Heart left ventricle (tissue), 13 donors: ENCODE data around the gene SGF29.

Source experiments
- POLR2A ChIP-seq, 2 donors: fragments of 450-650 bp; IDR thresholded peaks; one replicate each; pipeline ENCODE4 v1.6.1; 2017; ENCODE audit warnings: antibody characterized with exemption in 2 of 2, mild to moderate bottlenecking in 2 of 2, moderate library complexity in 2 of 2
- TF ChIP-seq, protein P1 (sequence below), 12 donors: fragments of 200-600 bp; sonication (generic) in 4 of 12; IDR thresholded peaks; one replicate each; pipeline versions ENCODE4 v1.5.0 to v1.8.0; 2018 to 2022; ENCODE audit warnings: antibody characterized with exemption in 12 of 12, mild to moderate bottlenecking in 5 of 12
- donor health status: ischemic (EF 13 %, LVEDD 7.1; RV severe dilation, severe dysfunction).
- donor health status: DM: no; HTN: yes; CAD: no.
- donor health status: DM: no; HTN: no; CAD: no.
- donor health status: ischemic (EF 25% LVEDD 6.9; RV normal size, moderate dysfunction).
- donor health status: ischemic (EF 25% LVEDD 5.7; RV mildly dilated, moderate dysfunction).
- donor health status: ischemic (EF 35%, LVEDD 5.7; RV mildly dilated, moderate dysfunction).
- donor health status: nonischemic (EF 11% LVEDD 7.7; RV severe dilation, severe dysfunction).
- donor health status: DM: yes; HTN: yes; CAD: no.
- donor health status: PGD.
- donor health status: ischemic (EF 29% LVEDD 5.4; RV normal size, mild dysfunction).
- donor health status: nonischemic (EF 23%, LVEDD 6.1; RV moderate dilation, normal function).

DNA sequence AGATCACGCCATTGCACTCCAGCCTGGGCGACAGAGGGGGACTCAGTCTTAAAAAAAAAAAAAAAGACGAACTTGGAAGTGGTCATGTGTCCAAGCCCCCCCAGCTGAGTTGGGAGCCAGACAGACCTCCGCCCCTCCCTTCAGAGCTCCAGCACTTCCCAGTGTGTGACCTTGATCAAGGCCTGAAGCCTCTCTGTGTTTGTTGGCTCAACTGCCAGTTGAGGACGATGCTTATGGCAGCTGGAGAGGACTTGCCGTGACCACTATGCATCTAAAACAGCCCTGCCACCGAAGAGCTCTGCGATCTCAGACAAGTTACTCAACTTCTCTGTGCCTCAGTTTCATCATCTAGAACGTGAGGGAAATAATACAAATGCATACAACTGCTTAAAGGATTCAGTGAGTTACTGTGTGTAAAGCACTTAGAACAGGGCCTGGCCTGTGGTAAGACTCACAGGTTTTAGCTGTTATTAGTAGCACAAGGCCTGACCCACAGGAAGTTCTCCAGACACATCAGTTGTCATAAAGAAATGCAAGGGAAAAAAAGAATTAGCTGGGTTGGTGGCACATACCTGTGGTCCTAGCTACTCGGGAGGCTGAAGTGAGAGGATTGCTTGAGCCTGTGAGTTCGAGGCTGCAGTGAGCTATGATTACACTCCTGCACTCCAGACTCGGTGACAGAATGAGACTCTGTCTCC, 40.1 kb upstream of the SGF29 start:
- no peak for TF ChIP-seq POLR2A (IDR thresholded peaks at IDR 0.05)
- TF ChIP-seq, protein P1, sequence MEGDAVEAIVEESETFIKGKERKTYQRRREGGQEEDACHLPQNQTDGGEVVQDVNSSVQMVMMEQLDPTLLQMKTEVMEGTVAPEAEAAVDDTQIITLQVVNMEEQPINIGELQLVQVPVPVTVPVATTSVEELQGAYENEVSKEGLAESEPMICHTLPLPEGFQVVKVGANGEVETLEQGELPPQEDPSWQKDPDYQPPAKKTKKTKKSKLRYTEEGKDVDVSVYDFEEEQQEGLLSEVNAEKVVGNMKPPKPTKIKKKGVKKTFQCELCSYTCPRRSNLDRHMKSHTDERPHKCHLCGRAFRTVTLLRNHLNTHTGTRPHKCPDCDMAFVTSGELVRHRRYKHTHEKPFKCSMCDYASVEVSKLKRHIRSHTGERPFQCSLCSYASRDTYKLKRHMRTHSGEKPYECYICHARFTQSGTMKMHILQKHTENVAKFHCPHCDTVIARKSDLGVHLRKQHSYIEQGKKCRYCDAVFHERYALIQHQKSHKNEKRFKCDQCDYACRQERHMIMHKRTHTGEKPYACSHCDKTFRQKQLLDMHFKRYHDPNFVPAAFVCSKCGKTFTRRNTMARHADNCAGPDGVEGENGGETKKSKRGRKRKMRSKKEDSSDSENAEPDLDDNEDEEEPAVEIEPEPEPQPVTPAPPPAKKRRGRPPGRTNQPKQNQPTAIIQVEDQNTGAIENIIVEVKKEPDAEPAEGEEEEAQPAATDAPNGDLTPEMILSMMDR (IDR thresholded peaks at IDR 0.05): no peak
